Panc1 (cell line): ENCODE measurements around the gene SLC45A1. TPM values are rescaled to one million over a fixed set of nuclear protein-coding genes. Genes with fewer than 3 reads are reported as not detected.

ENCODE experiments used
- ATAC-seq: fragments of 200-7000 bp; cut with Tn5 transposase; 2 replicates; pipeline ENCODE4 v1.9.1; 2020; ENCODE audit warnings: mild to moderate bottlenecking, moderate library complexity
- BruUV-seq: library from RNA; stranded (reverse); fragments of 400-500 nt; replicated peaks from 2 replicates; lab custom pipeline; 2021; lab: Mats Ljungman, UMichigan
- CTCF ChIA-PET: fragments of 300-600 bp; sonication (Branson Sonifier 250); formaldehyde crosslinking; loops from one replicate; lab custom pipeline; 2022; ENCODE audit warnings: antibody characterized with exemption; lab: Charles Lee
- POLR2A ChIA-PET: fragments of 300-600 bp; sonication (Branson Sonifier 250); formaldehyde crosslinking; loops from one replicate; lab custom pipeline; 2022; ENCODE audit warnings: antibody characterized with exemption; lab: Charles Lee
- DNase-seq: peaks from one replicate; pipeline ENCODE4 v3.0.0-alpha.2; 2010; ENCODE audit warnings: low read depth, low spot score
- H3K27ac ChIP-seq: 2 replicates; pipeline ENCODE4 v1.5.1; 2011; ENCODE audit warnings: mild to moderate bottlenecking, low read length, inconsistent platforms
- H3K27me3 ChIP-seq: fragments of 200-500 bp; sonication (Bioruptor generic); 2 replicates; pipeline ENCODE4 v1.6.0; 2014; ENCODE audit warnings: low read length, inconsistent platforms; ENCODE audit not compliant: control insufficient read depth, insufficient read depth
- H3K36me3 ChIP-seq: fragments of 200-500 bp; sonication (Bioruptor generic); 2 replicates; pipeline ENCODE4 v1.5.1; 2014; ENCODE audit warnings: inconsistent platforms, mild to moderate bottlenecking, low read length, moderate library complexity; ENCODE audit not compliant: control insufficient read depth, insufficient read depth
- H3K4me1 ChIP-seq: 2 replicates; pipeline ENCODE4 v1.5.1; 2011; ENCODE audit warnings: inconsistent platforms, mild to moderate bottlenecking, low read length, moderate library complexity; ENCODE audit not compliant: control insufficient read depth, insufficient read depth
- H3K4me3 ChIP-seq, 2 experiments: 2 replicates each; pipeline ENCODE4 v1.5.1; 2011 to 2012; ENCODE audit warnings: low read depth in 2 of 2, low read length in 2 of 2, mild to moderate bottlenecking in 2 of 2, inconsistent platforms in 1 of 2, moderate library complexity in 1 of 2
- H3K9me3 ChIP-seq: fragments of 200-500 bp; sonication (Bioruptor generic); 2 replicates; pipeline ENCODE4 v1.5.1; 2014; ENCODE audit warnings: low read depth, mild to moderate bottlenecking, inconsistent platforms, low read length, moderate library complexity; ENCODE audit not compliant: control insufficient read depth, insufficient read depth
- CTCF ChIP-seq: fragments of 450-650 bp; IDR thresholded peaks from 2 replicates; pipeline ENCODE4 v1.5.1; 2017; ENCODE audit warnings: mild to moderate bottlenecking
- POLR2AphosphoS5 ChIP-seq: IDR thresholded peaks from 2 replicates; pipeline ENCODE4 v1.6.1; 2012; ENCODE audit warnings: mild to moderate bottlenecking, low read depth, low read length, moderate library complexity
- REST ChIP-seq, 2 experiments: IDR thresholded peaks; 2 replicates each; pipeline ENCODE4 v1.6.1; 2011 to 2012; ENCODE audit warnings: low read depth in 2 of 2, control low read depth in 1 of 2, low read length in 1 of 2, mild to moderate bottlenecking in 1 of 2, moderate library complexity in 1 of 2; ENCODE audit not compliant: insufficient read depth in 1 of 2
- SIN3A ChIP-seq: IDR thresholded peaks from 2 replicates; pipeline ENCODE4 v1.6.1; 2012; ENCODE audit warnings: low read depth, mild to moderate bottlenecking, low read length, moderate library complexity, borderline replicate concordance; ENCODE audit not compliant: insufficient read depth
- TCF7L2 ChIP-seq: IDR thresholded peaks from 2 replicates; pipeline ENCODE4 v1.6.1; 2011; ENCODE audit warnings: mild to moderate bottlenecking, low read depth, low read length, inconsistent platforms
- in situ Hi-C: cut with HindIII; loops from 2 replicates; pipeline ENCODE4 v1.10.0; 2016; ENCODE audit warnings: low sequenced_read_pairs, low pct_unique_long_range_greater_than_20kb
- intact Hi-C: fragments of 100-400 bp; cut with micrococcal nuclease; formaldehyde crosslinking; loops from one replicate; pipeline ENCODE4 v1.10.0; 2022; ENCODE audit not compliant: unreplicated experiment
- total RNA-seq: library from RNA; stranded (reverse); gene quantifications from one replicate; pipeline ENCODE4 v1.2.1, GENCODE V29; 2021; ENCODE audit not compliant: unreplicated experiment

Gene SLC45A1
- total RNA-seq, 1 experiment from 2014 or later, result 11.3 TPM

- POLR2A ChIA-PET, result interaction anchor here (0.6 kb wide), 3 partner anchors 50 to 275 kb away, joined by 3 to 9 read pairs (median 3); no protein-coding TSS in a partner anchor
- TF ChIP-seq REST (IDR thresholded peaks at IDR 0.05; ENCODE audit: insufficient read depth in 1 of 2, low read depth in 2 of 2, low read length in 1 of 2) (no peak), TCF7L2 (no peak), CTCF (no peak), POLR2AphosphoS5 (no peak), SIN3A (no peak)
- BruUV-seq, result no TSS peak
- DNase-seq (no peak), ATAC-seq (no peak)
- no peak overlapping the region for H3K4me3 ChIP-seq
- H3K27me3 ChIP-seq, result no peaks in the 10 kb centered on the region
- in situ Hi-C loops, result loop anchor here (25.0 kb wide), 1 partner anchor 224 kb away; no protein-coding TSS in a partner anchor
- intact Hi-C loops, result loop anchor here (5.0 to 10.0 kb wide), 3 partner anchors 109 to 216 kb away; no protein-coding TSS in a partner anchor
- no peaks in the 10 kb centered on the region for H3K36me3 ChIP-seq
- peaks cover 40% of the 10 kb centered on the region for H3K4me1 ChIP-seq
- peak overlapping the region; percentile 98 for H3K27ac ChIP-seq
- CTCF ChIA-PET, result interaction anchor here (0.6 kb wide), 1 partner anchor 313 kb away, joined by 6 read pairs; no protein-coding TSS in a partner anchor
- peaks cover 6% of the 10 kb centered on the region; the same call in 1 of the 2 replicates for H3K9me3 ChIP-seq
These were observed 6.7 kb upstream of the SLC45A1 start for GRCh38 chr1:8311068-8311718.

- BruUV-seq, result no TSS peak
- POLR2A ChIA-PET, result interaction anchor here (0.6 kb wide), 2 partner anchors 103 to 108 kb away, joined by 5 to 6 read pairs; no protein-coding TSS in a partner anchor
- no peak for DNase-seq
- H3K9me3 ChIP-seq, result peaks cover 6% of the 10 kb centered on the region; the same call in 1 of the 2 replicates
- no peaks in the 10 kb centered on the region for H3K27me3 ChIP-seq
- TF ChIP-seq POLR2AphosphoS5 (no peak), REST (IDR thresholded peaks at IDR 0.05; ENCODE audit: insufficient read depth in 1 of 2, low read depth in 2 of 2, low read length in 1 of 2) (no peak), CTCF (no peak)
- no peak for ATAC-seq
- peaks cover 51% of the 10 kb centered on the region for H3K4me1 ChIP-seq
- H3K4me3 ChIP-seq, result no peak overlapping the region
- intact Hi-C loops, result loop anchor here (5.0 to 10.0 kb wide), 3 partner anchors 110 to 218 kb away; no protein-coding TSS in a partner anchor
- in situ Hi-C loops, result loop anchor here (25.0 kb wide), 1 partner anchor 225 kb away; no protein-coding TSS in a partner anchor
- no peaks in the 10 kb centered on the region for H3K36me3 ChIP-seq
- H3K27ac ChIP-seq, result peak overlapping the region; percentile 98
- CTCF ChIA-PET, result no interaction called here
These were observed 5.4 kb upstream of the SLC45A1 start for GRCh38 chr1:8312235-8313218.
